ENCODE measurements around the gene GSTT2.

GRCh38 chr22:24006914-24007214 lies 26.9 kb downstream of the GSTT2 start:
- no peak for TF ChIP-seq CTCF (IDR thresholded peaks at IDR 0.05)
- no peak for TF ChIP-seq POLR2A (IDR thresholded peaks at IDR 0.05)

All from right lobe of liver (tissue), 4 donors.